OCI-M2 (cell line): ENCODE data around the gene NR2F1.

Source experiments
- DNase-seq: peaks from one replicate; lab custom pipeline; 2025; ENCODE audit not compliant: unreplicated experiment; lab: John Stamatoyannopoulos, UW

The NR2F1 gene

DNA sequence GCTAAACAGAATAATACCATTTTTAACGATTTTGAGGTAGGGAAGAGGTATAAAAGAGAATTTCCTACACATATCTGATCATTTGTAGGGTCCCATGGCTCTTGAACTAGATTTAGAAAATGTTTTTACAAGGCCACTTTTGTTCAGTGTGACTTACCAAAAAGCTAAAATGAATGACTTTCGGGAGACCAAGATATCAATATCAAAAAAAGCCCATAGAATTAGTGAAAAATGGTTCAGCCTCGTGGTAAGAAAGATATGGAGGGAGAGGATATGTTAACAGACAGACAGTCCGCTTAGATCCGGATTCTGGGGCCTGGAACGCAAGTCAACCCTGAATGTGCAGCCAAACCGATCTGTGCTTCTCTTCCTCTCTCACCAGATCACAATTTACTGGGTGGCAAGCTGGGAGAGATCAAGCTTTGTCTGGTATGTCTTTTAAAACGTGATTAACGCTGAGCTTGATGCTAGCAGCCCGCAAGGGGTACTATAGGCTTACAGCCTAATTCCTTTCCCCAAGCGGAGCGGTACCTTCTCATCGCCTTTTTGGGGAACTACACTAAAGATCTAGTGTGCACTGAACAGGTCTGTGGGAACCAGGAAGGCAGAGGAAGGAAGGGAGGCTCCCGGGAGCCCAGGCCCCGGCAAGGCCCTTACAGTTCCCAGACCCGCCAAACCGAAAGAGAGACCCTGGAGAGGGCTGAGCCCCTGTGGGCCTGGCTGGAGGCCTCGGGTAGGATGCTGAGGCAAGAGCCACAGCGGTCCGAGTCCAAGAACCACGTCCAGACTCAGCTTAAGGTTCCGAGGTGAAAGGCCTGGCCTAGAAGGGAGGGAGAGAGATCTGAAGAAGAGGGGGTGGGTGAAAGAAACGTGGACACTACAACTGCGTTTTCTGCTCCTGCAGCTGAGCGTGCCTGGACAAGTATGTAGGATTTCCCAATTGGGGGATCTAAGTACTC, 4.9 kb upstream of the NR2F1 start:
- no peak for DNase-seq

GRCh38 chr5:93578813-93579691, 4.0 kb upstream of the NR2F1 start:
- DNase-seq, result no peak

DNA sequence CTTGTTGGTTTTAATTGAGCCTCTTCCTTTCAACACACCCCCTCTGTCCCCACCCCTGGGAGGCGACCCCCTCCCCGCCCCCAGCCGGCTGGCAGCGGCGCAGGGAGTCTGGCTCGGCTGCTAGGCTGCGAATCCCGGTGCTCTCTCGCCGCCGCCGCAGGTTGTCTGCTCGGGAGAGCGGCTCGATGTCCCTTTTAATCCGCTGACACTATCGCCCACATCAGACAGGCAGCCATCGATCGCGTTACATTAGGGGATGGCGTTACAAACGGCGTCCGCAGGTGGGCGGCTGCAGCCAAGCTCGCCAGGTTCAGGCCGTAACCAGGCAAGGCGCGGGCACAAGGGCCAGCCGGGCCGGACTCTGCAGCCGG, 3.3 kb upstream of the NR2F1 start:
- no peak for DNase-seq

GRCh38 chr5:93580063-93580926, 2.7 kb upstream of the NR2F1 start:
- DNase-seq, result no peak

GRCh38 chr5:93580927-93581445, 2.0 kb upstream of the NR2F1 start, which contains the start of gene NR2F1-AS1:
Gene NR2F1-AS1 (minus strand): TSS chr5:93581219.
- no peak for DNase-seq

DNA sequence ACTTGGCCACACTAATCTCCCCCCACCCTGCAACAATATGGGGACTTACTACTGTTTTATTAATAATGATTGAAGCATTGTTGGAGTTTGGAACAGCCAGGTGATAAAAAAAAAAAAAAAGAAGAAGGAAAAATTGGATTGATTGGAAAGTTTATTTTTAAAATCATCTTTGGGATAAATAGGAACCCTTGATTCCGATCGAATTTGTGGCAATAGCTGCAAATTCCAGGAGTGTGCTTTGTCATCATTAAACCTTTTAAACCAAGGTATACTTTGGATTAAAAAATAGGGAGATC, 907 bp upstream of the NR2F1 start:
- no peak for DNase-seq

DNA sequence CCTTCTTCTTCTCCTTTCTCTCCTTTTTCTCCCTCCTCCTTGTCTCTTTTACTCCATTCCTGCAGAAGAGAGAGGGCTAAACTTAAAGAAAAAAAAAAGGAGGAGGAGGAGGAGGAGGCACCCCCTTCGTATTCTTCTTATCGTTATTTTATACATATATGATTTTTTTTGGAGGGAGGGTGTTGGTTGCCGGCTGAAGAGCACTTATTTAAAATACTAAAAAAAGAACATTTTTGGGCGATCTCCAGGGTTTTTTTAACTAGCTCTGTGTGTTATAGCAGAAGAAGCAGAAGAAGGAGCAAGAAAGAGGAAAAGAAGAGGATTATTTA, 381 bp downstream of the NR2F1 start:
- DNase-seq, result no peak

DNA sequence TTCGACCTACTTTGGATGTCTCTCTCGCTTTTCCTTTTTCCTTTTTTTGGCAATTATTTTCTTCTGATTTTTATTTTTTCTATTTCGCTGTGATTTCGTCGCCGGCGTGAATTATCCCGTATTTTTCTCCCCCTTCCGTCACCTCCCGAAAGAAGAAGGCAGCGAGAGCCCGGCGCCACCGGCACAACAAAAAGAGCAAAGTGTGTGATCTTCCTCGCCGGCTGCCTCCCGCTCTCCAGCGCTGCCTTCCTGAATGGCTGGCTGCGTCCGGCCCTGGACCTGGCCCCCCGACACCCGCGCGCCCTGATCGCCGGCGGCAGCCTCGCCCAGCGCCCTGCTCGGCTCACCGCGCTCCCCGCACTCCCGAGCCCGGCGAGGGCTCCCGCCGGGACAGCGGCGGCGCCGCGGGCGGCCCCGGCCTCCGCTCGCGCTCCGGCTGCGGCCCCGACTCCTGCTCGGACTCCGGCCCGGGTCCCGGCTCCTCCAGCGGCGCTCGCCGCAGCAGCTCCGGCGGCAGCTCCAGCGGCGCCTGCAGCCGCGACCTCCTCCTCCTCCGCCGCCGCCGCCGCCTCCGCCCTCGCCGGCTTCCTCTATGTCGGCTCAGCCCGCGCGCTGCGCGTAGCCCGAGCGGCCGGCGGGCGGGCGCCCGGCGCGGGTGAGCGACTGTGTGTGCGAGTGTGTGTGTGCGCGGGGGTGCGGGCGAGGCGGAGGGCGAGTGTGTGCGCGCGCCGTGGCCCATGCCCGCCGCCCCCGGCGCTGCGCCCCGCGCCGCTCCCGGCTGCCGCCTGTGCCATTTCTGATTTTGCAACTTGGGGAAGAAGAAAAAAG, 960 bp downstream of the NR2F1 start:
- DNase-seq, result no peak

DNA sequence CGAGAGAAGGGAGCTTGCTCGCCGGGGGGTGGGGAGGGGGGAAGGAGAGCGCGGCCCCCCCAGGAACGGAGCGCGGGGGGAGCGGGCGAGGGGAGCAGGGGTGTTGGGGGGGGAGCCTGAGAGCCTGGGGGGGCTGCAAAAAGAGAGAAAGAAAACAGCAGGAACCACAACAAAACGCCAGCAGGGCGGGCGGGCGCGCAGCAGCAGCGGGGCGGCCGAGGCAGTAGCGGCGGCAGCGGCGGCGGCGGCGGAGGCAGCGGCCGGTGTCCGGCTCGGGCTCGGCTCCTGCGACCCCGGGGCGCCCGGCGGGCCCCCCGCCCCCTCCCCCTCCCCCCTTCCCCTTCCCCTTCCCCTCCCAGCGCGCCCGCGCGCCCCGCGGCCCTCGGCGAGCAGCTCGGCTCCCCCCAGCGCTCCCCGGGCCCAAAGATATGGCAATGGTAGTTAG, 1.6 kb downstream of the NR2F1 start:
- DNase-seq, result no peak

- DNase-seq, result no peak
These were observed 2.2 kb downstream of the NR2F1 start for GRCh38 chr5:93585041-93585766.

DNA sequence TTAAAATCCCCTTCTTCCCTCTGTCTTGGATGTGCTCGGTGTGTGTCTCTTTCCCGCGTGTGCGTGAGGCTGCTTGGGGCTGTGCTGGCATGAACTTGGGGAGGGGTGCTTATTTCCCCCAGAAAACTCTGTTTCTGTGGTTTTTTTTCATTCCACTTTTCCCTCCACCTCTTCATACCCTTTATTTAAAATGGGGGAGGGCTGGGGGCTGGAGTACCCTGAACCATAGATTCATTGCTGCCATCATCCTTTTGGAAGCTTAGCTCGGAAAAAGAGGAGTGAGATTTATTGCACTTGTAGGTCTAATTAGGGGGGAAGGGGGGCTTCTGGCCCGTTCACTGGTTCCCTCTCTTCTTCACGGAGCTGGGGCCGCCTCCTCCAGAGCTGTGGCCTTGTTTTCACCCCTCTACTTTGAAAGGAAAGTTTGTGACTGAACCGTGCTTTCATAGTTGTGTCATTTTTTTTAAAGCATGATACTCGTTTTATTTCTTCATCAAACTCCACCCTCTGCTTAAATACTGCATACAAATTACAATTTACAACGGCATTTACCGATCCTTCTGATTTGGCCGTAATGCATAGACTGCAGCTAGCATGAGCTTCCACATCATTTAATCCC, 2.9 kb downstream of the NR2F1 start:
- no peak for DNase-seq

GRCh38 chr5:93586736-93587596, 3.9 kb downstream of the NR2F1 start:
- no peak for DNase-seq

GRCh38 chr5:93587597-93588351, 4.8 kb downstream of the NR2F1 start:
- DNase-seq, result no peak

- no peak for DNase-seq
These were observed 5.5 kb downstream of the NR2F1 start for GRCh38 chr5:93588352-93589151.

DNA sequence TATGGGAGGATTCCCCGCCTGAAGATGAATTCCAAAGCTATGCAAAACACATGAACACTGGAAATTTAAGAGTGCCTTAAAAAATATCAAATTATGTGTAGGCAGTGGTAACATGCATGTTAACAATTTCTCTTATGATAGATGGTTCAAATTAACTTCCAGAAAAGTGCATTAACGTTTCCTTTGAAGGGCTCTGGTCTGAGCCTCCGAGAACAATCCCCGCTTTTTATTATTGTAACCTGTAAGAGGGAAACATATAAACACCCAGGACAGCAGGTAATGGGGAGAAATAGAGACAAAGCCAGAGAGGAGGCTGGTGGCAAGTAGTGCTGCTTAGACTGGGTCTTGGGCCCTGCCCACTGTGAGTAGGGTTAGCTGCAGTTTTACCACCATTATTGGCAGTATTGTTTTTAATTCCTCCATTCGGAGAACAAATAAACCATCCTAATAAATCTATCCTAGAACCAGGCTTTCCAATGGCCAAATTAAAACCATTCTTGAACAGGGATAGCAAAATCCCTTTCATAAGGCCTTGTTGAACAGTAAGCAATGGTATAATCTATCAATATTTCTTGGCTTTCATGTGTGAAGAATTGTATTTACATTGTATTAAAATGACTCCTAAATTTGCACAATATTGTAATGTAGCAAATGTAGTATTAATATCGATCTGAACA, 6.3 kb downstream of the NR2F1 start:
- no peak for DNase-seq

- DNase-seq, result no peak
These were observed 6.8 kb downstream of the NR2F1 start for GRCh38 chr5:93589829-93590215.
